H9 (cell line): Measurements from ENCODE around the gene MECR. TPM values are rescaled to one million over a fixed set of nuclear protein-coding genes. Genes with fewer than 3 reads are reported as not detected.
"Not testable (repeated sequence)": the region's sequence is repeated elsewhere in the genome, so short reads cannot be mapped to it uniquely, and the experiment has no call there.

Source experiments
- DNase-seq: peaks from one replicate; pipeline ENCODE4 v3.0.0-alpha.2; 2017
- H2AFZ ChIP-seq: one replicate; pipeline ENCODE4 v1.6.1; 2013; ENCODE audit warnings: mild to moderate bottlenecking, low read length, control low read depth, moderate library complexity
- H2AK5ac ChIP-seq: 2 replicates; pipeline ENCODE4 v1.6.1; 2013; ENCODE audit warnings: low read length, control low read depth, mixed read lengths; ENCODE audit not compliant: insufficient read length
- H2BK120ac ChIP-seq: one replicate; pipeline ENCODE4 v1.6.1; 2013; ENCODE audit warnings: low read depth, mild to moderate bottlenecking, low read length, control low read depth, inconsistent platforms; ENCODE audit not compliant: poor library complexity, severe bottlenecking
- H2BK12ac ChIP-seq: 2 replicates; pipeline ENCODE4 v1.6.1; 2013; ENCODE audit warnings: low read length, control low read depth, mixed read lengths, low read depth; ENCODE audit not compliant: insufficient read length
- H2BK15ac ChIP-seq: 2 replicates; pipeline ENCODE4 v1.6.1; 2013; ENCODE audit warnings: low read depth, low read length, control low read depth
- H2BK20ac ChIP-seq: one replicate; pipeline ENCODE4 v1.6.1; 2013; ENCODE audit warnings: low read depth, mild to moderate bottlenecking, low read length, control low read depth, inconsistent platforms; ENCODE audit not compliant: poor library complexity, severe bottlenecking
- H2BK5ac ChIP-seq: 2 replicates; pipeline ENCODE4 v1.6.1; 2013; ENCODE audit warnings: low read length, control low read depth, mixed read lengths; ENCODE audit not compliant: insufficient read length
- H3K14ac ChIP-seq: 2 replicates; pipeline ENCODE4 v1.6.1; 2013; ENCODE audit warnings: low read length, control low read depth; ENCODE audit not compliant: insufficient read depth
- H3K18ac ChIP-seq: 2 replicates; pipeline ENCODE4 v1.6.1; 2013; ENCODE audit warnings: low read depth, mild to moderate bottlenecking, mixed read lengths, low read length, control low read depth; ENCODE audit not compliant: insufficient read length
- H3K23ac ChIP-seq: 2 replicates; pipeline ENCODE4 v1.6.1; 2013; ENCODE audit warnings: low read length, control low read depth, mixed read lengths, low read depth; ENCODE audit not compliant: insufficient read length
- H3K23me2 ChIP-seq: 2 replicates; pipeline ENCODE4 v1.6.1; 2013; ENCODE audit warnings: low read depth, mild to moderate bottlenecking, mixed read lengths, low read length, control low read depth; ENCODE audit not compliant: insufficient read length, poor library complexity, severe bottlenecking
- H3K27ac ChIP-seq: 2 replicates; pipeline ENCODE4 v1.5.1; 2013; ENCODE audit warnings: low read length, control low read depth, mixed read lengths, low read depth; ENCODE audit not compliant: insufficient read length
- H3K27me3 ChIP-seq: 2 replicates; pipeline ENCODE4 v1.6.1; 2013; ENCODE audit warnings: low read length, control low read depth, inconsistent platforms; ENCODE audit not compliant: insufficient read depth
- H3K4ac ChIP-seq: 2 replicates; pipeline ENCODE4 v1.6.1; 2013; ENCODE audit warnings: low read depth, mild to moderate bottlenecking, control low read depth, inconsistent platforms, low read length, moderate library complexity
- H3K4me1 ChIP-seq: 2 replicates; pipeline ENCODE4 v1.6.1; 2013; ENCODE audit warnings: low read length, control low read depth, inconsistent platforms; ENCODE audit not compliant: insufficient read depth
- H3K4me2 ChIP-seq: 2 replicates; pipeline ENCODE4 v1.6.1; 2013; ENCODE audit warnings: low read length, control low read depth, mixed read lengths; ENCODE audit not compliant: insufficient read length, insufficient read depth
- H3K56ac ChIP-seq: 2 replicates; pipeline ENCODE4 v1.6.1; 2013; ENCODE audit warnings: low read depth, mild to moderate bottlenecking, mixed read lengths, low read length, control low read depth; ENCODE audit not compliant: insufficient read length
- H3K79me1 ChIP-seq: 2 replicates; pipeline ENCODE4 v1.6.1; 2013; ENCODE audit warnings: low read depth, mild to moderate bottlenecking, moderate library complexity, low read length, control low read depth, inconsistent platforms; ENCODE audit not compliant: insufficient read depth, poor library complexity, severe bottlenecking
- H3K79me2 ChIP-seq: 2 replicates; pipeline ENCODE4 v1.6.1; 2013; ENCODE audit warnings: low read length, control low read depth, inconsistent platforms; ENCODE audit not compliant: insufficient read depth
- H3K9ac ChIP-seq: 2 replicates; pipeline ENCODE4 v1.6.1; 2013; ENCODE audit warnings: low read length, control low read depth, mixed read lengths; ENCODE audit not compliant: insufficient read length; ENCODE audit errors: extremely low read depth
- H3K9me3 ChIP-seq: one replicate; pipeline ENCODE4 v1.6.1; 2013; ENCODE audit warnings: low read depth, low read length, inconsistent platforms; ENCODE audit not compliant: control insufficient read depth
- H3T11ph ChIP-seq: one replicate; pipeline ENCODE4 v1.6.1; 2013; ENCODE audit warnings: mild to moderate bottlenecking, low read length, control low read depth, inconsistent platforms
- H4K20me1 ChIP-seq: one replicate; pipeline ENCODE4 v1.6.1; 2013; ENCODE audit not compliant: control insufficient read depth, insufficient read length, insufficient read depth
- H4K5ac ChIP-seq: 2 replicates; pipeline ENCODE4 v1.6.1; 2013; ENCODE audit warnings: low read depth, mild to moderate bottlenecking, mixed read lengths, low read length, control low read depth; ENCODE audit not compliant: insufficient read length
- H4K8ac ChIP-seq: replicated peaks from 2 replicates; pipeline ENCODE4 v1.6.1; 2013; ENCODE audit warnings: low read length, control low read depth, mixed read lengths, low read depth; ENCODE audit not compliant: insufficient read length
- H4K91ac ChIP-seq: 2 replicates; pipeline ENCODE4 v1.6.1; 2013; ENCODE audit warnings: low read depth, mild to moderate bottlenecking, moderate library complexity, mixed read lengths, low read length, control low read depth; ENCODE audit not compliant: insufficient read length
- H3K27ac Mint-ChIP-seq, 3 experiments: 2 replicates in 2 of 3; 3 replicates in 1 of 3; pipeline ENCODE4 v1.8.0; 2020 to 2021; ENCODE audit warnings: mixed read lengths in 3 of 3, mild to moderate bottlenecking in 1 of 3, moderate library complexity in 1 of 3
- H3K27me3 Mint-ChIP-seq: 2 replicates; pipeline ENCODE4 v1.8.0; 2021; ENCODE audit warnings: low read depth, mild to moderate bottlenecking, moderate library complexity, mixed read lengths
- H3K36me3 Mint-ChIP-seq, 3 experiments: 2 replicates in 2 of 3; 3 replicates in 1 of 3; pipeline ENCODE4 v1.8.0; 2020 to 2021; ENCODE audit warnings: low read depth in 3 of 3, mixed read lengths in 3 of 3; ENCODE audit not compliant: insufficient read depth in 1 of 3
- H3K4me1 Mint-ChIP-seq, 2 experiments: 2 replicates each; pipeline ENCODE4 v1.8.0; 2020; ENCODE audit warnings: mixed read lengths in 2 of 2
- H3K4me3 Mint-ChIP-seq, 2 experiments: 2 replicates in 1 of 2; 3 replicates in 1 of 2; pipeline ENCODE4 v1.8.0; 2020 to 2021; ENCODE audit warnings: mild to moderate bottlenecking in 2 of 2, mixed read lengths in 2 of 2, moderate library complexity in 1 of 2
- H3K9me3 Mint-ChIP-seq, 2 experiments: 2 replicates in 1 of 2; 3 replicates in 1 of 2; pipeline ENCODE4 v1.8.0; 2020; ENCODE audit warnings: mild to moderate bottlenecking in 2 of 2, mixed read lengths in 2 of 2, moderate library complexity in 1 of 2
- WGBS: extraction: QIAGEN DNeasy Blood & Tissue Kit; methylation state at CpG from one replicate; pipeline ENCODE4 v1.1.7; 2013; ENCODE audit warnings: missing lambda C conversion rate, low lambda C conversion rate, mixed read lengths; ENCODE audit not compliant: insufficient read length; ENCODE audit errors: extremely low coverage; 5-methylcytosine and 5-hydroxymethylcytosine counted together
- total RNA-seq: library from RNA; stranded (reverse); gene quantifications from 2 replicates; pipeline ENCODE4 v1.2.1, GENCODE V29; 2021
- TF ChIP-seq, protein P1 (sequence below): fragments of 200-600 bp; sonication (generic); conservative IDR thresholded peaks from 3 replicates; pipeline ENCODE4 v1.8.0; 2021; ENCODE audit warnings: antibody characterized with exemption, mild to moderate bottlenecking

The MECR gene
- total RNA-seq, 1 experiment from 2014 or later, result 30.9 TPM

DNA sequence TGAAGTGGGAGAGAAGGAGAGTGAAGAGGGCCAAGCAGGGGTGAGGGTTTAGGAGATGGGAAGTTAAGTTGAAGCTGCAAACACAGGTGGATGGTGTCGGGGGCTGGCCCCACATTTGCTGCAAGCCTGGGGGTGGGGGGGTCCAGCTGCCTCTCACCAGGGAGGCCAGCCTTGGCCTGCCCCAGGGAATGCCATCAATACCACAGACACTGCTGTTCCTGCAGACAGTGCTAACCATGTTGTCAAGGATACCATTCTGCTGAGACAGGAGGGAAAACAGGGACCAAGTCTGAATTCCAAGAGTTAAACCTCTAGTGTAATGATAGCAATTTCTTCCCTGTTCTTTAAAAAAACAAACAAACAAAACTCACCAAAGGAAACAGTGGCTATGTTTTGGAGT, 8.0 kb downstream of the MECR start:
- no peak overlapping the region for H3K14ac ChIP-seq
- no peak overlapping the region for H2BK20ac ChIP-seq
- no peak for DNase-seq
- H4K8ac ChIP-seq, result no peak overlapping the region
- H3K23ac ChIP-seq, result no peak overlapping the region
- H2BK120ac ChIP-seq, result no peak overlapping the region
- no peaks in the 10 kb centered on the region for H3K27me3 ChIP-seq
- H3K79me2 ChIP-seq, result no peaks in the 10 kb centered on the region
- no peaks in the 10 kb centered on the region; the same call in 1 of the 2 replicates for H3K4me1 ChIP-seq
- no peaks in the 10 kb centered on the region for H3K27me3 Mint-ChIP-seq
- H3K56ac ChIP-seq, result no peak overlapping the region
- H4K20me1 ChIP-seq, result no peaks in the 10 kb centered on the region
- TF ChIP-seq, protein P1, sequence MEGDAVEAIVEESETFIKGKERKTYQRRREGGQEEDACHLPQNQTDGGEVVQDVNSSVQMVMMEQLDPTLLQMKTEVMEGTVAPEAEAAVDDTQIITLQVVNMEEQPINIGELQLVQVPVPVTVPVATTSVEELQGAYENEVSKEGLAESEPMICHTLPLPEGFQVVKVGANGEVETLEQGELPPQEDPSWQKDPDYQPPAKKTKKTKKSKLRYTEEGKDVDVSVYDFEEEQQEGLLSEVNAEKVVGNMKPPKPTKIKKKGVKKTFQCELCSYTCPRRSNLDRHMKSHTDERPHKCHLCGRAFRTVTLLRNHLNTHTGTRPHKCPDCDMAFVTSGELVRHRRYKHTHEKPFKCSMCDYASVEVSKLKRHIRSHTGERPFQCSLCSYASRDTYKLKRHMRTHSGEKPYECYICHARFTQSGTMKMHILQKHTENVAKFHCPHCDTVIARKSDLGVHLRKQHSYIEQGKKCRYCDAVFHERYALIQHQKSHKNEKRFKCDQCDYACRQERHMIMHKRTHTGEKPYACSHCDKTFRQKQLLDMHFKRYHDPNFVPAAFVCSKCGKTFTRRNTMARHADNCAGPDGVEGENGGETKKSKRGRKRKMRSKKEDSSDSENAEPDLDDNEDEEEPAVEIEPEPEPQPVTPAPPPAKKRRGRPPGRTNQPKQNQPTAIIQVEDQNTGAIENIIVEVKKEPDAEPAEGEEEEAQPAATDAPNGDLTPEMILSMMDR, result no peak
- no peak overlapping the region for H2AK5ac ChIP-seq
- H2BK5ac ChIP-seq, result no peak overlapping the region
- H3K23me2 ChIP-seq, result no peaks in the 10 kb centered on the region
- peaks cover 0 to 20% (median 15%) of the 10 kb centered on the region in 3 experiments; a peak in 6 of 7 replicates for H3K36me3 Mint-ChIP-seq
- no peak overlapping the region for H3T11ph ChIP-seq
- no peak overlapping the region for H2BK12ac ChIP-seq
- no peak overlapping the region for H3K27ac ChIP-seq
- H3K27ac Mint-ChIP-seq, result peak overlapping the region in 2 of 3 experiments; percentile 25 to 42; a peak in 1 of 7 replicates
- H3K4me1 Mint-ChIP-seq, result peaks cover 29 to 32% of the 10 kb centered on the region in 2 experiments
- no peak overlapping the region for H4K5ac ChIP-seq
- no peak overlapping the region for H3K4me3 Mint-ChIP-seq
- H3K9me3 Mint-ChIP-seq, result no peaks in the 10 kb centered on the region
- H3K9ac ChIP-seq, result no peak overlapping the region
- H3K4me2 ChIP-seq, result no peak overlapping the region
- no peak overlapping the region for H4K91ac ChIP-seq
- H2BK15ac ChIP-seq, result no peak overlapping the region
- H3K79me1 ChIP-seq, result no peaks in the 10 kb centered on the region
- H2AFZ ChIP-seq, result no peak overlapping the region
- no CpG with 5 or more reads among the region's 1 CpG for WGBS
- no peaks in the 10 kb centered on the region for H3K9me3 ChIP-seq
- H3K18ac ChIP-seq, result no peak overlapping the region
- H3K4ac ChIP-seq, result no peak overlapping the region

DNA sequence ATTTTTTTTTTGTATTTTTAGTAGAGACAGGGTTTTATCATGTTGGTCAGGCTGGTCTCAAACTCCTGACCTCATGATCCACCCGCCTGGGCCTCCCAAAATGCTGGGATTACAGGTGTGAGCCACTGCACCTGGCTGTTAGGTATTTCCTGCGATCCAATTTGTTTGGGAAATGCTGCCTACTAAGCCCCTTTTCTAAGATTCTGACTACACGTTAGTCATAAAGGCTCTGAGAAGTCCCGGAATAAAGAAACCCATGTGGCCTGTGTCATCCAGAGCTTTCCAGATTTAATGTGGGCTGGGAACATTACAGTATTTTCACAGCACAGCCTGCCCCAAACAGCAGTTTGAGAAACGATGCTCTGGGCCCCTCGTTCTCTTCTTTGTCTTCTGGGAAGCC, 8.5 kb downstream of the MECR start:
- not testable (repeated sequence) for H3K27me3 ChIP-seq, H3T11ph ChIP-seq, H4K20me1 ChIP-seq, H3K4me2 ChIP-seq, H3K9me3 ChIP-seq, H3K27me3 Mint-ChIP-seq, H3K23me2 ChIP-seq, H2BK120ac ChIP-seq, H3K4me1 ChIP-seq, H3K4me3 Mint-ChIP-seq, DNase-seq, H3K9ac ChIP-seq, H2AK5ac ChIP-seq, H2AFZ ChIP-seq, H3K56ac ChIP-seq, H3K18ac ChIP-seq, H3K4ac ChIP-seq, H3K23ac ChIP-seq, H4K8ac ChIP-seq, H3K27ac Mint-ChIP-seq, H2BK15ac ChIP-seq, H2BK20ac ChIP-seq, H4K5ac ChIP-seq, H2BK12ac ChIP-seq, H3K14ac ChIP-seq, H3K79me2 ChIP-seq, H3K79me1 ChIP-seq, H2BK5ac ChIP-seq, H4K91ac ChIP-seq, H3K9me3 Mint-ChIP-seq, H3K27ac ChIP-seq
- peaks cover 0 to 20% (median 15%) of the 10 kb centered on the region in 3 experiments; a peak in 6 of 7 replicates for H3K36me3 Mint-ChIP-seq
- no CpG with 5 or more reads among the region's 6 CpGs for WGBS
- peaks cover 26 to 28% of the 10 kb centered on the region in 2 experiments for H3K4me1 Mint-ChIP-seq
